ENCODE data around the gene CPT1C. TPM values are rescaled to one million over a fixed set of nuclear protein-coding genes. Genes with fewer than 3 reads are reported as not detected.

CPT1C gene
- total RNA-seq: 12.3 TPM

GRCh38 chr19:49690656-49691242 is at the start of gene CPT1C:
Gene CPT1C (plus strand): TSS chr19:49691116. CDS start chr19:49692253, 1,137 bp downstream.
- no peaks in the 10 kb centered on the region for H3K9me3 ChIP-seq
- H3K27me3 ChIP-seq: no peaks in the 10 kb centered on the region
- peaks cover 8 to 23% of the 10 kb centered on the region in 2 donors for H3K36me3 ChIP-seq
- H3K27ac ChIP-seq: peak within 1 kb of the TSS in 1 of 2 donors; percentile 13
- H3K4me3 ChIP-seq: peak within 1 kb of the TSS; percentile 46 to 65
- intact Hi-C loops (cut with DNase I): no loop called here
- peak in 1 of 2 donors; percentile 82 for DNase-seq (ENCODE audit: low spot score in 2 of 2)
- peaks cover 0 to 17% of the 10 kb centered on the region in 2 donors for H3K4me1 ChIP-seq
- TF ChIP-seq CTCF (IDR thresholded peaks at IDR 0.05): no peak

DNA sequence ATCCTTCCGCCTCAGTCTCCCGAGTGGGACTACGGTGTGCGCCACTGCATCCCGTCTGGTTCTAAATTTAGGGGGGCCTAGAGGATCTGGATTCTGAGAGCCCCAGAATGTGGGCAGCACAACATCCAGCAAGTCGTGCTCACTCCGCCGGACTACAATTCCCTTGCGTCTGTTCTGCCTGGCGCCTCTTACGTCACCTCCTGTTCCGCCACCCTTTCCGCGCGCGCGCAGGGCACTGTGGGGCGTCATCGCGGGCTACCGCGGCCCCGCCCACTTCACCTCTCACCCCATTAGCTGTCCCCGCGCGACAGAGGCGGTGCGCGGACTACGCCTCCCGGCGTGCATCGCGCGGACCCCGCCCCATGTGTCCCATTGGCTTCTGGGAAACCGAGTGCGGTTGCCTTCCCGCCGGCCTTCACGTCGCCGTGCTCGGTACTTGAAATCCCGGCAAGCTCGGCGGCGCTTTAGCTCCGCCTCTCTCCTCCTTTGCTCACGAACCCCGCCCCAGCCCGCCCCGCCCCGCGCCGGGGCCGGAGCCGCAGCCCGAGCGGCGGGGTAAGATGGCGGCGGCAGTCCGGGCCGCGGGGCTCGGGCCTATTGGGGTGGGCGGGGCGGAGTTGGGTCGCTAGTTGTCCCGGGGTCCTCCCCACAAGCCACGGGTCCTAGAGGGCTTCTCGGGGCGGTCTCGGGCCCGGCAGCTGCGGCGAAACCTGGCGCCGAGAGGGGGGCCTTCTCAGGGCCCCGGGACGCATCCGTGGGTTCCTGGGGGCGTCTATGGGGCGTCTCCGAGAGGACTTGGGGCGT is 49.0 kb upstream of the CPT1C start, which contains the start of gene SCAF1:
SCAF1 (plus strand) TSS at position 522 of the 804 bp plus-strand sequence. CDS start 2,818 bp downstream, outside the sequence.
- peak within 1 kb of the TSS; percentile 87 to 96 for H3K4me3 ChIP-seq
- peaks cover 15 to 20% of the 10 kb centered on the region in 2 donors for H3K36me3 ChIP-seq
- intact Hi-C loops (cut with DNase I): loop anchor here (1.0 to 5.0 kb wide), 3 partner anchors 22 to 235 kb away; partner anchors contain the start of genes AKT1S1, RPS11 and TBC1D17
- TF ChIP-seq CTCF (IDR thresholded peaks at IDR 0.05): no peak
- no peaks in the 10 kb centered on the region for H3K9me3 ChIP-seq
- peak within 1 kb of the TSS; percentile 99 to 100 for H3K27ac ChIP-seq
- peak; percentile 99 to 100 for DNase-seq (ENCODE audit: low spot score in 2 of 2)
- no peaks in the 10 kb centered on the region for H3K27me3 ChIP-seq
- H3K4me1 ChIP-seq: peaks cover 20 to 24% of the 10 kb centered on the region in 2 donors

GRCh38 chr19:49642492-49643035 is 48.4 kb upstream of the CPT1C start:
- peak overlapping the region; percentile 89 to 95 for H3K27ac ChIP-seq
- peak overlapping the region; percentile 87 to 96 for H3K4me3 ChIP-seq
- intact Hi-C loops (cut with DNase I): loop anchor here (1.0 to 5.0 kb wide), 2 partner anchors 22 to 145 kb away; partner anchors contain the start of gene RPS11
- H3K27me3 ChIP-seq: no peaks in the 10 kb centered on the region
- no peak for TF ChIP-seq CTCF (IDR thresholded peaks at IDR 0.05)
- peaks cover 20 to 21% of the 10 kb centered on the region in 2 donors for H3K4me1 ChIP-seq
- peaks cover 19 to 27% of the 10 kb centered on the region in 2 donors for H3K36me3 ChIP-seq
- no peaks in the 10 kb centered on the region for H3K9me3 ChIP-seq
- no peak for DNase-seq (ENCODE audit: low spot score in 2 of 2)

DNA sequence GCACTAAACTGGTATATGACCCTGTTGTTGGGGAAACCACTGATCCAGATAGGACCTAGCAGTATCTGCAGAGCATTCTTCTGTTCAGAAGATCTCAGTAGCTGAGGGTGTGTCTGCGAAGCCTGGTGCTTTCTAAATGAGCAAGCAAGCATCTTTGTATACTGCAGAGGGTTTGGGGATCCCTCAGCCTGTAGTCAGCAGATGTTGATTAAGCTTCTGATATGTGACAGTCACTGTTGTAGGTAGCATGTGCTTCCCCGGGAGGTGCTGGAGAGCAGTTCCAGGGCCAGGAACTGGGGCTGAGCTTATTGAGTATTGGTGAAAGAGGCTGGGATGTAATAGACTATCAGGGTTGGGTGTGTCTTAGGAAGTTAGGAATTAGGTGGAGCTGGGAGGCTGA is 47.5 kb upstream of the CPT1C start:
- DNase-seq (ENCODE audit: low spot score in 2 of 2): no peak
- Histone ChIP-seq H3K4me1 (peaks cover 18 to 19% of the 10 kb centered on the region in 2 donors), H3K27me3 (no peaks in the 10 kb centered on the region), H3K9me3 (no peaks in the 10 kb centered on the region), H3K36me3 (peaks cover 19 to 32% of the 10 kb centered on the region in 2 donors), H3K27ac (no peak overlapping the region), H3K4me3 (peak overlapping the region in 1 of 2 donors; percentile 96)
- TF ChIP-seq CTCF (IDR thresholded peaks at IDR 0.05): no peak
- intact Hi-C loops (cut with DNase I): loop anchor here (5.0 kb wide), 1 partner anchor 146 kb away; the partner anchor contains the start of gene RPS11

- no peak for DNase-seq (ENCODE audit: low spot score in 2 of 2)
- H3K27me3 ChIP-seq: no peaks in the 10 kb centered on the region
- H3K27ac ChIP-seq: no peak overlapping the region
- no peak for TF ChIP-seq CTCF (IDR thresholded peaks at IDR 0.05)
- H3K9me3 ChIP-seq: no peaks in the 10 kb centered on the region
- peaks cover 12 to 17% of the 10 kb centered on the region in 2 donors for H3K4me1 ChIP-seq
- peaks cover 28 to 50% of the 10 kb centered on the region in 2 donors for H3K36me3 ChIP-seq
- intact Hi-C loops (cut with DNase I): no loop called here
- H3K4me3 ChIP-seq: no peak overlapping the region
Measured at GRCh38 chr19:49645592-49645991, 45.3 kb upstream of the CPT1C start.
